CD14-positive monocyte (primary cell): ENCODE measurements around the gene TMC6. TPM values are rescaled to one million over a fixed set of nuclear protein-coding genes. Genes with fewer than 3 reads are reported as not detected.

Experiments used
- DNase-seq, 3 donors: peaks; one replicate each; pipeline ENCODE4 v3.0.0-alpha.2; 2011 to 2022
- H2AFZ ChIP-seq: 2 replicates; pipeline ENCODE4 v1.6.0; 2012; ENCODE audit warnings: mild to moderate bottlenecking, low read depth, low read length, inconsistent platforms; ENCODE audit not compliant: insufficient read depth, poor library complexity, severe bottlenecking
- H3K27ac ChIP-seq, 2 donors: 1 replicate in 1 of 2; 2 replicates in 1 of 2; pipeline ENCODE4 v1.5.1; 2012 to 2013; ENCODE audit warnings: low read length in 2 of 2, control low read depth in 1 of 2, inconsistent platforms in 1 of 2, low read depth in 1 of 2, mild to moderate bottlenecking in 1 of 2
- H3K27me3 ChIP-seq, 2 donors: one replicate each; pipeline versions ENCODE4 v1.6.0 to v1.6.1; 2011 to 2013; ENCODE audit warnings: low read length in 2 of 2; ENCODE audit not compliant: control insufficient read depth in 2 of 2, insufficient read depth in 2 of 2
- H3K36me3 ChIP-seq, 2 donors: replicated peaks in 1 of 2; 1 replicate in 1 of 2; 2 replicates in 1 of 2; pipeline versions ENCODE4 v1.5.1 to v1.6.1; 2012 to 2013; ENCODE audit warnings: low read length in 2 of 2, control low read depth in 1 of 2, inconsistent platforms in 1 of 2, mild to moderate bottlenecking in 1 of 2; ENCODE audit not compliant: insufficient read depth in 2 of 2, control insufficient read depth in 1 of 2
- H3K4me1 ChIP-seq, 2 donors: 1 replicate in 1 of 2; 2 replicates in 1 of 2; pipeline versions ENCODE4 v1.5.1 to v1.6.1; 2012 to 2013; ENCODE audit warnings: low read length in 2 of 2, control low read depth in 1 of 2, inconsistent platforms in 1 of 2, mild to moderate bottlenecking in 1 of 2, moderate library complexity in 1 of 2; ENCODE audit not compliant: insufficient read depth in 2 of 2, control insufficient read depth in 1 of 2
- H3K4me2 ChIP-seq: replicated peaks from 2 replicates; pipeline ENCODE3; 2012; ENCODE audit warnings: low read length, moderate library complexity, mild to moderate bottlenecking; ENCODE audit not compliant: poor library complexity, severe bottlenecking; ENCODE audit errors: extremely low read depth
- H3K4me3 ChIP-seq, 3 experiments: fragments of 200-600 bp in 1 of 3; sonication (generic) in 1 of 3; replicated peaks in 1 of 3; 1 replicate in 2 of 3; 2 replicates in 1 of 3; pipeline ENCODE4 v1.5.1; 2011 to 2013; ENCODE audit warnings: low read length in 3 of 3, mild to moderate bottlenecking in 3 of 3, control low read depth in 2 of 3, low read depth in 2 of 3, inconsistent platforms in 1 of 3, moderate library complexity in 1 of 3
- H3K79me2 ChIP-seq: 2 replicates; pipeline ENCODE4 v1.6.0; 2012; ENCODE audit warnings: mild to moderate bottlenecking, control low read depth, inconsistent platforms, low read length, moderate library complexity; ENCODE audit not compliant: insufficient read depth
- H3K9ac ChIP-seq: 2 replicates; pipeline ENCODE4 v1.6.0; 2017; ENCODE audit warnings: low read length, mild to moderate bottlenecking; ENCODE audit not compliant: insufficient read depth, poor library complexity, severe bottlenecking
- H3K9me3 ChIP-seq, 2 donors: replicated peaks in 1 of 2; 1 replicate in 1 of 2; 2 replicates in 1 of 2; pipeline versions ENCODE4 v1.5.1 to v1.6.1; 2012 to 2013; ENCODE audit warnings: low read length in 2 of 2, control low read depth in 1 of 2; ENCODE audit not compliant: control insufficient read depth in 1 of 2, insufficient read depth in 1 of 2
- H4K20me1 ChIP-seq: 2 replicates; pipeline ENCODE4 v1.6.0; 2012; ENCODE audit warnings: mild to moderate bottlenecking, low read length, control low read depth, moderate library complexity; ENCODE audit not compliant: insufficient read depth
- H3K27ac Mint-ChIP-seq, 7 donors: one replicate each; pipeline ENCODE4 v1.8.0; 2020; ENCODE audit warnings: mild to moderate bottlenecking in 7 of 7, mixed read lengths in 7 of 7, moderate library complexity in 6 of 7, inconsistent platforms in 2 of 7
- H3K27me3 Mint-ChIP-seq, 3 donors: one replicate each; pipeline ENCODE4 v1.8.0; 2021 to 2022; ENCODE audit warnings: low read depth in 3 of 3, mild to moderate bottlenecking in 3 of 3, mixed read lengths in 3 of 3, moderate library complexity in 3 of 3, inconsistent platforms in 1 of 3
- H3K36me3 Mint-ChIP-seq, 2 donors: one replicate each; pipeline ENCODE4 v1.8.0; 2020; ENCODE audit warnings: mixed read lengths in 2 of 2, inconsistent platforms in 1 of 2, mild to moderate bottlenecking in 1 of 2
- H3K4me1 Mint-ChIP-seq: one replicate; pipeline ENCODE4 v1.8.0; 2020; ENCODE audit warnings: mild to moderate bottlenecking, mixed read lengths
- H3K4me3 Mint-ChIP-seq, 2 donors: one replicate each; pipeline ENCODE4 v1.8.0; 2020; ENCODE audit warnings: mild to moderate bottlenecking in 2 of 2, mixed read lengths in 2 of 2, moderate library complexity in 1 of 2
- H3K9me3 Mint-ChIP-seq, 7 donors: one replicate each; pipeline ENCODE4 v1.8.0; 2020 to 2022; ENCODE audit warnings: mixed read lengths in 7 of 7, mild to moderate bottlenecking in 6 of 7, moderate library complexity in 6 of 7, inconsistent platforms in 2 of 7
- WGBS: methylation state at CpG from one replicate; pipeline ENCODE4 v1.1.5; 2013; ENCODE audit warnings: missing lambda C conversion rate; ENCODE audit not compliant: insufficient coverage; 5-methylcytosine and 5-hydroxymethylcytosine counted together
- intact Hi-C, 2 donors: fragments of 100-400 bp; cut with micrococcal nuclease; formaldehyde crosslinking; loops; one replicate each; pipeline versions ENCODE4 v1.15.0 to v1.15.1; 2023
- polyA plus RNA-seq, 3 donors: library from polyadenylated mRNA; depleted of rRNA in 1 of 3; unstranded in 2 of 3; stranded (reverse) in 1 of 3; fragments of 300-500 nt in 2 of 3; fragments of >200 nt in 1 of 3; fragmentation: Illumina TruSeq in 2 of 3; gene quantifications; 1 replicate in 2 of 3; 2 replicates in 1 of 3; pipeline ENCODE4 v1.2.3, GENCODE V29; 2012 to 2021
- TF ChIP-seq, protein P1 (sequence below): fragments of 200-600 bp; IDR thresholded peaks from one replicate; pipeline ENCODE4 v1.8.0; 2022; ENCODE audit warnings: antibody characterized with exemption, mild to moderate bottlenecking

TMC6 gene
- polyA plus RNA-seq, 3 donors: 60.1 to 107 (median 79.2) TPM

DNA sequence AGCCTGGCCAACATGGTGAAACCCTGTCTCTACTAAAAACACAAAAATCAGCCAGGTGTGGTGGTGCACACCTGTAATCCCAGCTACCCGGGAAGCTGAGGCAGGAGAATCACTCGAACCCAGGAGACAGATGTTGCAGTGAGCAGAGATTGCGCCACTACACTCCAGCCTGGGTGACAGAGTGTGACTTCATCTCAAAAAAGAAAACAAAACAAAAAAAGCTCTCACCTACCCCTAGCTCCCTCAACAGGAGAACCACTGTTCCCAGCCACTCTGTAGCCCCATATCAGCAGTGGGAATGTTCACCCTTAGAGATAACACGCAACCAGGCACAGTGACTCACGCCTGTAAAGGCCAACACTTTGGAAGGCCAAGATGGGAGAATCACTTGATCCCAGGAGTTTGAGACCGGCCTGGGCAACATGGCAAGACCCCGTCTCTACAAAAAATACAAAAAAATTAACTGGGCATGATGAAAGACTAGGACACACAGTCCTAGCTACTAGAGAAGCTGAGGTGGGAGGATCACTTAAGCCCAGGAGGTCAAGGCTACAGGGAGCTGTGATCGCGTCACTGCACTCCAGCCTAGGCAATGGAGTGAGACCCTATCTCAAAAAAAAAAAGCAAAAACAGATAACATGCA is 7.4 kb upstream of the TMC6 start:
- peaks cover 74% of the 10 kb centered on the region for H3K4me1 Mint-ChIP-seq
- H3K36me3 Mint-ChIP-seq: peaks cover 43 to 56% of the 10 kb centered on the region in 2 donors
- 90% methylated on average over 5 of the region's 9 CpGs for WGBS

DNA sequence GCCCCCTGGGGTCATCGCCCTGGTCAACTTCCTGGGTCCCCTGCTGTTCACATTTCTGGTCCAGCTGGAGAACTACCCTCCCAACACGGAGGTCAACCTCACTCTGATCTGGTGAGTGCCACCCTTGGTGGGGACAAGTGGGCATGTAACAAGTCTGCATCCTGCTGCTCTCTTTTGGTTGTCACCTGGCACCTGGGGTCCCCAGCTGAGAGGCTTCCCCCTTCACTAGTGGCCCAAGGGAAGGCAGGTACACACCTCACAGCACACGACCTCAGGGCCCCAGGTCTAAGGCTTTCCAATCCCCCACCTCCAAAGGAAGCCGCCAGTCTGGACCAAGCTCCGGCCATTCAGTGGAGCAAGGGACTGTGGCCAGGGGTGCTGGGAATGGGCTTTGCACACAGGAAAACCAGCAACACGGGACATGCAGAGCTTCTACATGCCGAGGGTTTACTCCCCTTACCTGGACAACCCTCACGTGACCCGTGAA is 6.4 kb upstream of the TMC6 start:
- H3K4me3 ChIP-seq: no peak overlapping the region
- TF ChIP-seq, protein P1, sequence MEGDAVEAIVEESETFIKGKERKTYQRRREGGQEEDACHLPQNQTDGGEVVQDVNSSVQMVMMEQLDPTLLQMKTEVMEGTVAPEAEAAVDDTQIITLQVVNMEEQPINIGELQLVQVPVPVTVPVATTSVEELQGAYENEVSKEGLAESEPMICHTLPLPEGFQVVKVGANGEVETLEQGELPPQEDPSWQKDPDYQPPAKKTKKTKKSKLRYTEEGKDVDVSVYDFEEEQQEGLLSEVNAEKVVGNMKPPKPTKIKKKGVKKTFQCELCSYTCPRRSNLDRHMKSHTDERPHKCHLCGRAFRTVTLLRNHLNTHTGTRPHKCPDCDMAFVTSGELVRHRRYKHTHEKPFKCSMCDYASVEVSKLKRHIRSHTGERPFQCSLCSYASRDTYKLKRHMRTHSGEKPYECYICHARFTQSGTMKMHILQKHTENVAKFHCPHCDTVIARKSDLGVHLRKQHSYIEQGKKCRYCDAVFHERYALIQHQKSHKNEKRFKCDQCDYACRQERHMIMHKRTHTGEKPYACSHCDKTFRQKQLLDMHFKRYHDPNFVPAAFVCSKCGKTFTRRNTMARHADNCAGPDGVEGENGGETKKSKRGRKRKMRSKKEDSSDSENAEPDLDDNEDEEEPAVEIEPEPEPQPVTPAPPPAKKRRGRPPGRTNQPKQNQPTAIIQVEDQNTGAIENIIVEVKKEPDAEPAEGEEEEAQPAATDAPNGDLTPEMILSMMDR: no peak
- peaks cover 36 to 41% of the 10 kb centered on the region in 2 donors for H3K36me3 ChIP-seq
- 96% methylated on average over 4 of the region's 9 CpGs for WGBS
- H4K20me1 ChIP-seq: peaks cover 74% of the 10 kb centered on the region
- H3K27me3 ChIP-seq: no peaks in the 10 kb centered on the region
- intact Hi-C loops: loop anchor here (2.0 to 5.0 kb wide), 2 partner anchors 22 to 37 kb away; no protein-coding TSS in a partner anchor
- H3K4me1 Mint-ChIP-seq: peaks cover 78% of the 10 kb centered on the region
- no peak overlapping the region for H3K27ac ChIP-seq
- H3K9me3 ChIP-seq: no peaks in the 10 kb centered on the region
- H3K9me3 Mint-ChIP-seq: no peaks in the 10 kb centered on the region
- DNase-seq: no peak
- H2AFZ ChIP-seq: no peak overlapping the region
- H3K27me3 Mint-ChIP-seq: peaks cover 0 to 5% (median 0%) of the 10 kb centered on the region in 3 donors
- peaks cover 47% of the 10 kb centered on the region for H3K79me2 ChIP-seq
- H3K4me2 ChIP-seq: no peak overlapping the region
- peaks cover 70 to 94% of the 10 kb centered on the region in 2 donors for H3K4me1 ChIP-seq
- H3K27ac Mint-ChIP-seq: no peak overlapping the region
- peaks cover 43 to 56% of the 10 kb centered on the region in 2 donors for H3K36me3 Mint-ChIP-seq
- H3K9ac ChIP-seq: no peak overlapping the region
- no peak overlapping the region for H3K4me3 Mint-ChIP-seq

More for the DNA sequence above, 7.4 kb upstream of the TMC6 start:
- H3K9ac ChIP-seq: no peak overlapping the region
- DNase-seq: no peak
- Mint-ChIP-seq H3K27ac (peak overlapping the region in 4 of 7 donors; percentile 4 to 60 (median 24)), H3K4me3 (no peak overlapping the region), H3K9me3 (no peaks in the 10 kb centered on the region), H3K27me3 (peaks cover 0 to 5% (median 0%) of the 10 kb centered on the region in 3 donors)
- H3K27ac ChIP-seq: no peak overlapping the region
- intact Hi-C loops: loop anchor here (2.0 to 5.0 kb wide), 2 partner anchors 23 to 36 kb away; no protein-coding TSS in a partner anchor
- no peak overlapping the region for H2AFZ ChIP-seq
- peaks cover 38% of the 10 kb centered on the region for H3K79me2 ChIP-seq
- H3K4me2 ChIP-seq: no peak overlapping the region
- TF ChIP-seq, protein P1: no peak
- H3K36me3 ChIP-seq: peaks cover 36 to 41% of the 10 kb centered on the region in 2 donors
- H3K27me3 ChIP-seq: no peaks in the 10 kb centered on the region
- no peaks in the 10 kb centered on the region for H3K9me3 ChIP-seq
- peaks cover 67 to 94% of the 10 kb centered on the region in 2 donors for H3K4me1 ChIP-seq
- H4K20me1 ChIP-seq: peaks cover 77% of the 10 kb centered on the region
- H3K4me3 ChIP-seq: no peak overlapping the region
